ENCODE measurements around the gene FAM171A1.

The FAM171A1 gene

DNA sequence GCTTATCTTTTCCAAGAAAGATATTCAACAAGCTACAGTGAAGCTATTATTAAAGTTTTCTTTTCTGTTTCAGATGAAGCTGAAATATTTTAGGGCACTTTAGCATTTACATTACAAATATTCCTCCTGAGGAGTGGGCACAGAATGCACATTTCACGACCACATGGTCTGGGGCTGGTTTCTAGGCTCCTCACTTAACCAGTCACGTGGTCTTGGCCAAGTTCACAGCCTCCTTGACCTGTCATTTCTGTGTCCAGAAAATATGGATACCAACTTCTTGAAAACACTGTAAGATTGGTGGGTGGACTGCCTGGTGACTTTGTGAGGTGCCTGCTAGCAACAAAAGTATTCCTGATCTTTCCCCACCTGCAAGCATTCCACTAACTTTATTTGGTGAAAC lies 70.9 kb downstream of the FAM171A1 start:
- TF ChIP-seq, protein P1, sequence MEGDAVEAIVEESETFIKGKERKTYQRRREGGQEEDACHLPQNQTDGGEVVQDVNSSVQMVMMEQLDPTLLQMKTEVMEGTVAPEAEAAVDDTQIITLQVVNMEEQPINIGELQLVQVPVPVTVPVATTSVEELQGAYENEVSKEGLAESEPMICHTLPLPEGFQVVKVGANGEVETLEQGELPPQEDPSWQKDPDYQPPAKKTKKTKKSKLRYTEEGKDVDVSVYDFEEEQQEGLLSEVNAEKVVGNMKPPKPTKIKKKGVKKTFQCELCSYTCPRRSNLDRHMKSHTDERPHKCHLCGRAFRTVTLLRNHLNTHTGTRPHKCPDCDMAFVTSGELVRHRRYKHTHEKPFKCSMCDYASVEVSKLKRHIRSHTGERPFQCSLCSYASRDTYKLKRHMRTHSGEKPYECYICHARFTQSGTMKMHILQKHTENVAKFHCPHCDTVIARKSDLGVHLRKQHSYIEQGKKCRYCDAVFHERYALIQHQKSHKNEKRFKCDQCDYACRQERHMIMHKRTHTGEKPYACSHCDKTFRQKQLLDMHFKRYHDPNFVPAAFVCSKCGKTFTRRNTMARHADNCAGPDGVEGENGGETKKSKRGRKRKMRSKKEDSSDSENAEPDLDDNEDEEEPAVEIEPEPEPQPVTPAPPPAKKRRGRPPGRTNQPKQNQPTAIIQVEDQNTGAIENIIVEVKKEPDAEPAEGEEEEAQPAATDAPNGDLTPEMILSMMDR (IDR thresholded peaks at IDR 0.05; ENCODE audit: insufficient read depth, missing control alignments): no peak
- FAIRE-seq: no peak
- DNase-seq (ENCODE audit: insufficient read length, low spot score): no peak

DNA sequence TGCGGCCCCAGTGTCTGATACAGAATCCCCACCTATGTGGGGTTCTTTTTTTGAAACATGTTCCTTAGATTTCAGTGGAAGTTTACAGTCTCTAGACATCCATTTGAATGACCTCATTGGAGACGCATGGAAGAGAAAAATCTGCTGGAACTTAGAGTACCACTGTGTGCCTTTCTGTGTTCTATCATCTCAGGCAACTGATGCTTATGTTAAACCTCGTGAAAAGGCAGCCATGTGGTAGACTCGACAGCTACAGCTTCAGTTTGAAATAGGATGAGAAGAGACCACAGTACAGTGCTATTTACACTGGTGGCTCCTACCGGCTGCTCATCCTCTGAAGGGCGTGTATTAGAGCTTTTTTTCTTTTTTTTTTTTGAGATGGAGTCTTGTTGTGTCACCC lies 74.4 kb downstream of the FAM171A1 start:
- TF ChIP-seq, protein P1 (IDR thresholded peaks at IDR 0.05; ENCODE audit: insufficient read depth, missing control alignments): no peak
- FAIRE-seq (no peak), DNase-seq (ENCODE audit: insufficient read length, low spot score) (no peak)

DNA sequence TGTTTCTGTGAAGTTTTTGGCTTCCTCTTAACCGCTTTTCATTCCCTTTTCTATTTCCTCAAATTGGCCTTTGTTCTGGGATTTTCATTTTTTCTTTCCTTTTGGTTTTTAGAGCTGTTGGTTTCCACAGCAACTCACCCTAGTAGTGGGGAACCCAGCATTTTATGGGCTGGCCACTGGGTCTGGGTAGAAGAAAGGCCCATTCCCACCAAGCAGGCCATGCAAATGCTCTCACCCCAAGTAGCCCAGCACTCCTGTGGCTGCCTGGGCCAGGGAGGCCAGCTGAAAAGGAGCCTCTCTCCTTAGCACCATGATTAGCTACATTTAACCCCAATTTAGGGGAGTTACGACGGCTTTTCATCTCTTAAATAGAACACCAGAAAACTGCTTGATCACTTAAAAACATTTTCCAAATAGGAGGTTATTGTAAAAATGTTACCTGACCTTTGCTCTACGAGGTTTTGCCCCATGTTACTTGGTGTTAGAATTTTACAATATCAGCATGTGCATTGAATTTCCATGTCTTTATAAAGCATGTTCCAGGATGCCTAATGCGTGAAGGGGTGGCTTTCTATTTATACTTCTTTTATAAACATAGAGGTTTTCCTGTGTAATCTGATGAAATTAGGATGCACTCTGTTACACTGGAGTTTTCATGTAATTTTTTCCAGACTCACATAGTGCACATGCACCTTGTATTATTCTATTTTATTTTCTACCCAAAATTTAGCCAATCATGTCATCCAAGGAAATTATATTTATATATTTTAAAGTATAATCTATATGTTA lies 75.4 kb downstream of the FAM171A1 start:
- FAIRE-seq: no peak
- no peak for DNase-seq (ENCODE audit: insufficient read length, low spot score)
- TF ChIP-seq, protein P1 (IDR thresholded peaks at IDR 0.05; ENCODE audit: insufficient read depth, missing control alignments): no peak

DNA sequence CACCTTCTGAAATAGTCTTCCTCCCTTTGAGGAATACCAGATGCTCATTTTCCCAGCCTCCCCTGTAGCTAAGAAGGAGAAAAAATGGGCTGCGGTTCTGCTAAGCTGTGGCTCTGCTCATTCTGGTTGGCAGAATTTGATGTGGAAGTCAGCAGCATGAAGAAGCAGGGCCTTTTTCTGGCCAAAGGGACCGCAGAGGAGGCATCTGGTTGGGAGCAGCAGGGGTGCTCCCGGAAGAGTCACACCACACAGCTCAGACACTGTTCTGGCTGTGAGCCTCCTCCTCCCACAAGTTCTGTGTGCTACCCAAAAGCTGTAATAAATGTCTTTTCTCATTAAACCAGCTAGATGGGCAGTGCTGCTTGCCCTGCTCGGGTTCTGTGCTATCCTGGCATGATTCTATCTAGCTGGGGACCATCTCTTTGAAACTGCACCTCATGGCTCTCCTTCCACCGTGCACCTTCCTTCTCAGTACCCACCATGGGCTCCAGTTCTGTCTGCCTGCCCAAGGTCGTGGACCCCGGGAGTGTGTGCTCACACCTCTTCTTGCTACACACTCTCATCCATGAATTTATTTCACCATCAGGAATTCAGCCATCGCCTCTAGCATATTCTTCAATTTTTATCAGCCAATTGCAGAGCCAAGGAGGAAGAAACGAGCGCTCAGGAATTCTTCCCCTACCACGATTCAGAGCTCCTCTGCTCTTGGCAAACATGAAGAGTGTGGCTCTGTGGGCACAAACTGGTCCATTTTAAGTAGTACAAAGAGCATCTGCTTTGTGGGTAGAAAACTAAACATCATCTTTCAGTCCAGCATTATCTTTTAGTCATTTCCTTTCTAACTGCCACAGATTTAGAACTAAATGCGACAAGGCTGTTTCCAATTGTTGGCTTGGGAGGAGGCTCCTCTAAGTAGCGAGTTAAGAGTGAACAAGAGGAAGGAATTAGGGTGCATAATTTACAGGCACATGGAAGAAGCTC lies 76.9 kb downstream of the FAM171A1 start:
- no peak for FAIRE-seq
- TF ChIP-seq, protein P1 (IDR thresholded peaks at IDR 0.05; ENCODE audit: insufficient read depth, missing control alignments): no peak

DNA sequence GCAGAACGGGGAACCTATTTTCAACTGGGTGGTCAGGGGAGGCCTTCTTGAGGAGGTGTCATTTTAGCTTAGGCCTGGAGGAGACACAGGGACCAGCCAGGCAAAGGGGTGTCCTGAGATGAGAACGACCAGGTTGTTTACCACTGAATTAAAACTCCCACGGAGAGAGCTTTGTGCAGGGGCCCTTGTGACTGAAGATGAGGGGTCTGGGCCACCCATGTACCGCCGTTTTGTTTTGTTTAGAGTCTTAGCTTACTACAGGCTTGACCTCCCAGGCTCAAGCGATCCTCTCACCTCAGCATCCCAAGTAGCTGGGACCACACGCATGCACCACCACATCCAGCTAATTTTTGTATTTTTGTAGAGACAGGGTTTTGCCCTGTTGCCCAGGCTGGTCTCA lies 80.4 kb downstream of the FAM171A1 start:
- FAIRE-seq: no peak
- DNase-seq (ENCODE audit: insufficient read length, low spot score): no peak
- TF ChIP-seq, protein P1 (IDR thresholded peaks at IDR 0.05; ENCODE audit: insufficient read depth, missing control alignments): no peak

More for the DNA sequence above, 76.9 kb downstream of the FAM171A1 start:
- DNase-seq (ENCODE audit: insufficient read length, low spot score): no peak

DNA sequence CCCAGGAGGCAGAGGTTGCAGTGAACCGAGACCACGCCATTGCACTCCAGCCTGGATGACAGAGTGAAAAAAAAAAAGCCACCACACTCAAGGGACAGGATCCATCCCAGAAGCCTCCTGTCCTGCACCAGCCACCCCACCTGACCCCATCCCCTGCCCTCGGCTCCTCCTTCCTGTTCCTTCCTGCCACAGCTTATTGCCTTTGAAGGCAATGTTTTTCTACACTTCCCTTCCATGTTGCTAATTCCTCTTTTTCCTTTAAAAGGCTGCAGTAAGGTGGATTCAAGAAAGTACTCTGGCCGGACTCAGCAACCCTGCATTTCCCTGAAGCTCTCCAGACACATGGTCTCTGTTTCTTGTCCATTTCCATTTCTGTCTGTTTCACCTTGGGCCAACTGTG lies 80.9 kb downstream of the FAM171A1 start:
- FAIRE-seq (no peak), DNase-seq (ENCODE audit: insufficient read length, low spot score) (no peak)
- TF ChIP-seq, protein P1 (IDR thresholded peaks at IDR 0.05; ENCODE audit: insufficient read depth, missing control alignments): no peak
